B cell (primary cell): ENCODE results near the gene STK35. TPM values are rescaled to one million over a fixed set of nuclear protein-coding genes. Genes with fewer than 3 reads are reported as not detected.
"Not testable (repeated sequence)": the region's sequence is repeated elsewhere in the genome, so short reads cannot be mapped to it uniquely, and the experiment has no call there.

Source experiments
- ATAC-seq: fragments of 200-7000 bp; cut with Tn5 transposase; one replicate; pipeline ENCODE4 v1.10.0; 2021; ENCODE audit warnings: low read depth, mild to moderate bottlenecking, moderate number of reproducible peaks, moderate library complexity
- CTCF ChIA-PET: fragments of 350-600 bp; sonication (Branson Sonifier 250); formaldehyde crosslinking; loops from one replicate; lab custom pipeline; 2021; ENCODE audit warnings: antibody characterized with exemption, inconsistent platforms; lab: Charles Lee
- POLR2A ChIA-PET: fragments of 350-600 bp; sonication (Branson Sonifier 250); formaldehyde crosslinking; loops from one replicate; lab custom pipeline; 2021; ENCODE audit warnings: antibody characterized with exemption; lab: Charles Lee
- DNase-seq: peaks from one replicate; pipeline ENCODE4 v3.0.0; 2013
- H2AFZ ChIP-seq: 2 replicates; pipeline ENCODE4 v1.6.1; 2012; ENCODE audit warnings: mild to moderate bottlenecking, low read depth, low read length; ENCODE audit not compliant: insufficient read depth, poor library complexity, severe bottlenecking
- H3K27ac ChIP-seq, 2 donors: 1 replicate in 1 of 2; 2 replicates in 1 of 2; pipeline ENCODE4 v1.5.1; 2012 to 2013; ENCODE audit warnings: low read length in 2 of 2, mild to moderate bottlenecking in 2 of 2, moderate library complexity in 1 of 2
- H3K27me3 ChIP-seq, 4 experiments: fragments of 200-600 bp in 1 of 4; sonication (generic) in 1 of 4; replicated peaks in 1 of 4; 1 replicate in 2 of 4; 2 replicates in 2 of 4; pipeline versions ENCODE4 v1.6.1 to v1.7.0; 2013 to 2016; ENCODE audit warnings: low read length in 3 of 4, mild to moderate bottlenecking in 2 of 4, mixed read lengths in 1 of 4, moderate library complexity in 1 of 4; ENCODE audit not compliant: insufficient read depth in 4 of 4, control insufficient read depth in 3 of 4; ENCODE audit errors: control extremely low read depth in 1 of 4
- H3K36me3 ChIP-seq, 2 experiments: replicated peaks in 1 of 2; 1 replicate in 1 of 2; 2 replicates in 1 of 2; pipeline versions ENCODE4 v1.6.1 to v1.7.1; 2013; ENCODE audit warnings: low read length in 1 of 2; ENCODE audit not compliant: insufficient read depth in 2 of 2, control insufficient read depth in 1 of 2; ENCODE audit errors: control extremely low read depth in 1 of 2, extremely low read depth in 1 of 2
- H3K4me1 ChIP-seq, 2 donors: fragments of 200-600 bp in 1 of 2; sonication (generic) in 1 of 2; 1 replicate in 1 of 2; 2 replicates in 1 of 2; pipeline versions ENCODE4 v1.5.1 to v1.6.1; 2013 to 2017; ENCODE audit warnings: low read length in 2 of 2; ENCODE audit not compliant: control insufficient read depth in 2 of 2, insufficient read depth in 2 of 2
- H3K4me2 ChIP-seq: replicated peaks from 2 replicates; pipeline ENCODE3; 2012; ENCODE audit warnings: mild to moderate bottlenecking, low read depth, low read length; ENCODE audit not compliant: poor library complexity, severe bottlenecking
- H3K4me3 ChIP-seq, 5 experiments: fragments of 200-600 bp in 1 of 5; sonication (generic) in 1 of 5; 1 replicate in 3 of 5; 2 replicates in 2 of 5; pipeline versions ENCODE4 v1.5.1 to v1.7.0; 2011 to 2016; ENCODE audit warnings: low read length in 4 of 5, mild to moderate bottlenecking in 4 of 5, low read depth in 2 of 5, control low read depth in 1 of 5, moderate library complexity in 1 of 5; ENCODE audit not compliant: insufficient read depth in 1 of 5; ENCODE audit errors: control extremely low read depth in 1 of 5, extremely low read depth in 1 of 5
- H3K79me2 ChIP-seq: fragments of 200-600 bp; sonication (generic); one replicate; pipeline ENCODE4 v1.6.0; 2016; ENCODE audit warnings: low read length; ENCODE audit not compliant: control insufficient read depth, insufficient read depth
- H3K9ac ChIP-seq: fragments of 200-600 bp; sonication (generic); 2 replicates; pipeline ENCODE4 v1.6.1; 2017; ENCODE audit warnings: mild to moderate bottlenecking, low read length, moderate library complexity
- H3K9me3 ChIP-seq, 3 donors: one replicate each; pipeline versions ENCODE4 v1.6.1 to v1.7.1; 2013; ENCODE audit warnings: low read length in 2 of 3; ENCODE audit not compliant: control insufficient read depth in 2 of 3, insufficient read depth in 1 of 3; ENCODE audit errors: control extremely low read depth in 1 of 3
- H4K20me1 ChIP-seq: 2 replicates; pipeline ENCODE4 v1.6.0; 2012; ENCODE audit warnings: mild to moderate bottlenecking, low read length; ENCODE audit not compliant: insufficient read depth, control insufficient read depth, poor library complexity, severe bottlenecking
- H3K27ac Mint-ChIP-seq: one replicate; pipeline ENCODE4 v1.8.0; 2021; ENCODE audit warnings: mixed read lengths
- H3K27me3 Mint-ChIP-seq: one replicate; pipeline ENCODE4 v1.8.0; 2021; ENCODE audit warnings: mixed read lengths
- H3K4me1 Mint-ChIP-seq: one replicate; pipeline ENCODE4 v1.8.0; 2021; ENCODE audit warnings: mixed read lengths
- H3K4me3 Mint-ChIP-seq: one replicate; pipeline ENCODE4 v1.8.0; 2021; ENCODE audit warnings: mixed read lengths
- H3K9me3 Mint-ChIP-seq: one replicate; pipeline ENCODE4 v1.8.0; 2022; ENCODE audit warnings: mixed read lengths; ENCODE audit not compliant: insufficient read depth
- EZH2 ChIP-seq: IDR thresholded peaks from 2 replicates; pipeline ENCODE4 v1.6.1; 2012; ENCODE audit warnings: borderline replicate concordance, low read depth, mild to moderate bottlenecking, moderate library complexity, low read length; ENCODE audit not compliant: insufficient read depth, poor library complexity, severe bottlenecking
- WGBS: methylation state at CpG from one replicate; pipeline ENCODE4 v1.1.5; 2013; ENCODE audit warnings: missing lambda C conversion rate; ENCODE audit not compliant: insufficient coverage; 5-methylcytosine and 5-hydroxymethylcytosine counted together
- intact Hi-C: fragments of 100-400 bp; cut with micrococcal nuclease; formaldehyde crosslinking; loops from one replicate; pipeline ENCODE4 v1.10.0; 2022
- polyA plus RNA-seq: library from polyadenylated mRNA; depleted of rRNA; stranded (reverse); fragments of >200 nt; gene quantifications from 2 replicates; pipeline ENCODE4 v1.2.3, GENCODE V29; 2012
- total RNA-seq, 2 donors: library from RNA; stranded (reverse); fragments of 120-200 nt in 1 of 2; gene quantifications; 1 replicate in 1 of 2; 2 replicates in 1 of 2; pipeline versions ENCODE4 v1.2.3 to v1.2.4, GENCODE V29; 2013 to 2022
- TF ChIP-seq, protein P1 (sequence below): fragments of 200-600 bp; IDR thresholded peaks from one replicate; pipeline ENCODE4 v1.8.0; 2022; ENCODE audit warnings: antibody characterized with exemption, mild to moderate bottlenecking

STK35 gene
- total and polyA plus RNA-seq, 2 donors (not counting 1 experiment from before 2014, with no cell fraction given), result 12.8 to 23.9 TPM

DNA sequence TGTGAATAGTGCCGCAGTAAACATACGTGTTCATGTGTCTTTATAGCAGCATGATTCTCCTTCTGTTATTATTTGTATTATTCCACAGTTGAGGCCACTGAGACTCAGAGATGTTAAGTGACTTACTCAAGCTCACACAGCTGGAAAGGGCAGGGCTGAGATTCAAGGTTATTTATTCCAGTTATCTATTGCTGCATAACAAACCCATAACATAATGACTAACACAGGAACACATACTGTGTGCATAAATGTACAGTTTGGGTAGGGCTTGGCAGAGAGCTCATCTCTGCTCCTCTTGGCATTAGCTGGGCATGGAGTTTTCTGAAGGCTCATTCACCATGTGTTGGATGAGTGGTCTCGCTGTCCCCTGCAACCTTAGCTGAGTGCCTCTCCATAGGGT lies 68.8 kb downstream of the STK35 start:
- peaks cover 32% of the 10 kb centered on the region for H3K27me3 Mint-ChIP-seq
- Histone ChIP-seq H3K36me3 (no peaks in the 10 kb centered on the region), H3K27me3 (peaks cover 0 to 3% (median 1%) of the 10 kb centered on the region in 4 experiments), H3K9ac (no peak overlapping the region), H3K4me2 (no peak overlapping the region), H2AFZ (no peak overlapping the region), H3K79me2 (no peaks in the 10 kb centered on the region), H3K4me1 (peaks cover 0 to 3% of the 10 kb centered on the region in 2 donors), H3K9me3 (no peaks in the 10 kb centered on the region), H3K4me3 (no peak overlapping the region), H3K27ac (no peak overlapping the region), H4K20me1 (no peaks in the 10 kb centered on the region)
- POLR2A ChIA-PET, result no interaction called here
- intact Hi-C loops, result loop anchor here (5.0 kb wide), 2 partner anchors 63 to 393 kb away; no protein-coding TSS in a partner anchor
- H3K4me3 Mint-ChIP-seq, result no peak overlapping the region
- CTCF ChIA-PET, result interaction anchor here (0.9 to 7.3 kb wide), 7 partner anchors 9 to 405 kb away, joined by 3 to 118 read pairs (median 10); no protein-coding TSS in a partner anchor
- no peaks in the 10 kb centered on the region for H3K9me3 Mint-ChIP-seq
- TF ChIP-seq, protein P1, sequence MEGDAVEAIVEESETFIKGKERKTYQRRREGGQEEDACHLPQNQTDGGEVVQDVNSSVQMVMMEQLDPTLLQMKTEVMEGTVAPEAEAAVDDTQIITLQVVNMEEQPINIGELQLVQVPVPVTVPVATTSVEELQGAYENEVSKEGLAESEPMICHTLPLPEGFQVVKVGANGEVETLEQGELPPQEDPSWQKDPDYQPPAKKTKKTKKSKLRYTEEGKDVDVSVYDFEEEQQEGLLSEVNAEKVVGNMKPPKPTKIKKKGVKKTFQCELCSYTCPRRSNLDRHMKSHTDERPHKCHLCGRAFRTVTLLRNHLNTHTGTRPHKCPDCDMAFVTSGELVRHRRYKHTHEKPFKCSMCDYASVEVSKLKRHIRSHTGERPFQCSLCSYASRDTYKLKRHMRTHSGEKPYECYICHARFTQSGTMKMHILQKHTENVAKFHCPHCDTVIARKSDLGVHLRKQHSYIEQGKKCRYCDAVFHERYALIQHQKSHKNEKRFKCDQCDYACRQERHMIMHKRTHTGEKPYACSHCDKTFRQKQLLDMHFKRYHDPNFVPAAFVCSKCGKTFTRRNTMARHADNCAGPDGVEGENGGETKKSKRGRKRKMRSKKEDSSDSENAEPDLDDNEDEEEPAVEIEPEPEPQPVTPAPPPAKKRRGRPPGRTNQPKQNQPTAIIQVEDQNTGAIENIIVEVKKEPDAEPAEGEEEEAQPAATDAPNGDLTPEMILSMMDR, result no peak
- TF ChIP-seq EZH2, result no peak
- ATAC-seq, result no peak
- WGBS, result no CpG with 5 or more reads among the region's 3 CpGs
- H3K27ac Mint-ChIP-seq, result no peak overlapping the region
- H3K4me1 Mint-ChIP-seq, result peaks cover 3% of the 10 kb centered on the region
- DNase-seq, result no peak

DNA sequence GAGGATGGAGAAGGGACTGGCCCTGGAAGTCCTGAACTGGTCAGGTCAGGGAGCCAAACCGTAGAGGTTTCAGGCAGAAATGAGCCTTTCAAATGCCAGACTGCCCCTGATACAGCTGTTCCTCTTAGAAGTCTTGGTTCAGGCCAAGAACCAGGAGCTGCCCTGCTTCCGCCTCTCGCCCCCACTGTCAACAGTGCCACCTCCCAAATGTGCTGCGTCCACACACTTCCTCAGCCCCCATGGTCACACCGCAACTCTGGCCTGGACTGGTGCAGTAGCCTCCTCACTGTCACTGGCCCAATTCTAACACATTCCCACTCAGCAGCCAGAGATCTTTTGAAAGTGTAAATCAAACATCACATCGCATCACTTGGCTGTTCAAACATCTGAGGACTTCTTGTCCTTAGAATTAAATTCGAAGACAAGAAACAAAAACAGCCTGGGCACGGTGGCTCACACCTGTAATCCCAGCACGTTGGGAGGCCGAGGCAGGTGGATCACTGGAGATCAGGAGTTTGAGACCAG lies 69.7 kb downstream of the STK35 start:
- H3K27ac ChIP-seq, result no peak overlapping the region
- H3K9me3 Mint-ChIP-seq, result no peaks in the 10 kb centered on the region
- 85% methylated on average over 10 of the region's 10 CpGs for WGBS
- no peak overlapping the region for H3K4me3 Mint-ChIP-seq
- peaks cover 0 to 5% (median 1%) of the 10 kb centered on the region in 4 experiments for H3K27me3 ChIP-seq
- H3K9ac ChIP-seq, result no peak overlapping the region
- no peak overlapping the region for H3K27ac Mint-ChIP-seq
- no peak overlapping the region for H3K4me2 ChIP-seq
- TF ChIP-seq, protein P1, result no peak
- TF ChIP-seq EZH2, result no peak
- H2AFZ ChIP-seq, result no peak overlapping the region
- ATAC-seq (no peak), DNase-seq (no peak)
- H3K27me3 Mint-ChIP-seq, result peaks cover 34% of the 10 kb centered on the region
- H4K20me1 ChIP-seq, result no peaks in the 10 kb centered on the region
- no peaks in the 10 kb centered on the region for H3K79me2 ChIP-seq
- ChIA-PET CTCF (interaction anchor here (0.9 to 7.3 kb wide), 10 partner anchors 8 to 406 kb away, joined by 3 to 118 read pairs (median 8); no protein-coding TSS in a partner anchor), POLR2A (no interaction called here)
- no peak overlapping the region for H3K4me3 ChIP-seq
- peaks cover 0 to 3% of the 10 kb centered on the region in 2 donors for H3K4me1 ChIP-seq
- intact Hi-C loops, result loop anchor here (5.0 kb wide), 2 partner anchors 64 to 394 kb away; no protein-coding TSS in a partner anchor
- no peaks in the 10 kb centered on the region for H3K36me3 ChIP-seq
- peaks cover 3% of the 10 kb centered on the region for H3K4me1 Mint-ChIP-seq
- no peaks in the 10 kb centered on the region for H3K9me3 ChIP-seq

DNA sequence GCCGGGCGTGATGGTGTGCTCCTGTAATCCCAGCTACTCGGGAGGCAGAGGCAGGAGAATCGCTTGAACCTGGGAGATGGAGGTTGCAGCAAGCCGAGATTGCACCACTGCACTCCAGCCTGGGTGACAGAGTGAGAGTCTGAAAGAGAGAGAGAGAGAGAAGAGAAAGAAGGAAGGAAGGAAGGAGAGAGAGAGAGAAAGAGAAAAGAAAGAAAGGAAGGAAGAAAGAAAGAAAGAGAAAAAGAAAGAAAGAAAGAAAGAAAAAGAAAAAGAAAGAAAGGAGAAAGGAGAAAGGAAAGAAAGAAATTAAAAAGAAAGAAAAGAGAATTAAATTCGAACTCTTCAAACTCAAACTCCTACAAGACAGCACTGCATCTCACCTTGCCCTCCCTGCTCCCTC lies 70.2 kb downstream of the STK35 start:
- WGBS, result 87% methylated on average over 5 of the region's 6 CpGs

More for the DNA sequence above, 70.2 kb downstream of the STK35 start:
- not testable (repeated sequence) for H3K27ac Mint-ChIP-seq, H3K79me2 ChIP-seq, H3K27me3 ChIP-seq, H3K27ac ChIP-seq, H3K9me3 Mint-ChIP-seq, H4K20me1 ChIP-seq, H3K4me3 ChIP-seq, ATAC-seq, H3K9me3 ChIP-seq, H3K4me1 ChIP-seq, H2AFZ ChIP-seq, H3K9ac ChIP-seq, DNase-seq, H3K4me1 Mint-ChIP-seq, H3K4me2 ChIP-seq, H3K36me3 ChIP-seq, H3K4me3 Mint-ChIP-seq
- intact Hi-C loops, result loop anchor here (1.0 to 5.0 kb wide), 6 partner anchors 47 to 408 kb away; no protein-coding TSS in a partner anchor
- H3K27me3 Mint-ChIP-seq, result peaks cover 32% of the 10 kb centered on the region
- POLR2A ChIA-PET, result interaction anchor here (0.7 kb wide), 1 partner anchor 217 kb away, joined by 3 read pairs; no protein-coding TSS in a partner anchor
- CTCF ChIA-PET, result interaction anchor here (0.6 to 7.3 kb wide), 54 partner anchors 9 to 922 kb away, joined by 3 to 118 read pairs (median 5); no protein-coding TSS in a partner anchor
